K562 (cell line): Measurements from ENCODE around the gene ADARB2. TPM values are rescaled to one million over a fixed set of nuclear protein-coding genes. Genes with fewer than 3 reads are reported as not detected.

ENCODE experiments used
- ATAC-seq: fragments of 200-7000 bp; cut with Tn5 transposase; 3 replicates; pipeline ENCODE4 v1.9.1; 2020; ENCODE audit warnings: moderate library complexity
- BruUV-seq: library from RNA; stranded (reverse); fragments of 400-500 nt; replicated peaks from 2 replicates; lab custom pipeline; 2021; lab: Mats Ljungman, UMichigan
- CTCF ChIA-PET: fragments of 300-600 bp; formaldehyde crosslinking; extraction: SDS; loops from one replicate; lab custom pipeline; 2021; ENCODE audit warnings: low intra/inter-chr PET ratio; lab: Yijun Ruan, JAX
- POLR2A ChIA-PET: fragments of 300-600, 350-650 bp; sonication (Branson Sonifier 250); formaldehyde crosslinking; extraction: SDS; loops from one replicate; lab custom pipeline; 2021; ENCODE audit warnings: antibody characterized with exemption, inconsistent platforms; lab: Yijun Ruan, JAX
- DNase-seq, 4 experiments: peaks; one replicate each; pipeline versions ENCODE4 v3.0.0 to v3.0.0-alpha.2; 2011 to 2018; ENCODE audit warnings: low spot score in 3 of 4, mixed read lengths in 3 of 4; ENCODE audit errors: extremely low read depth in 1 of 4
- FAIRE-seq: peaks from 2 replicates; lab custom pipeline; 2011; peaks lifted over from hg19 to GRCh38; lab: Jason Lieb, UNC
- H2AFZ ChIP-seq: 2 replicates; pipeline ENCODE4 v1.6.0; 2011; ENCODE audit warnings: low read depth, low read length, control low read depth, inconsistent platforms
- H3K27ac ChIP-seq: fragments of 200-600 bp; 3 replicates; pipeline ENCODE4 v1.8.0; 2011; ENCODE audit warnings: low read depth, mild to moderate bottlenecking, control low read depth, inconsistent platforms, low read length, moderate library complexity, mixed read lengths; ENCODE audit errors: extremely low read depth
- H3K27me3 ChIP-seq, 2 experiments: fragments of 300-600 bp in 1 of 2; 2 replicates in 1 of 2; 3 replicates in 1 of 2; pipeline versions ENCODE4 v1.6.0 to v1.8.0; 2011; ENCODE audit warnings: inconsistent platforms in 2 of 2, low read length in 2 of 2, mild to moderate bottlenecking in 1 of 2, mixed read lengths in 1 of 2, moderate library complexity in 1 of 2; ENCODE audit not compliant: control insufficient read depth in 2 of 2, insufficient read depth in 2 of 2
- H3K36me3 ChIP-seq: fragments of 300-600 bp; 3 replicates; pipeline ENCODE4 v1.8.0; 2011; ENCODE audit warnings: mild to moderate bottlenecking, low read length, inconsistent platforms; ENCODE audit not compliant: control insufficient read depth, insufficient read depth
- H3K4me1 ChIP-seq, 2 experiments: fragments of 200-600 bp in 1 of 2; replicated peaks in 1 of 2; 2 replicates in 1 of 2; 3 replicates in 1 of 2; pipeline versions ENCODE4 v1.5.1 to v1.8.0; 2011; ENCODE audit warnings: inconsistent platforms in 2 of 2, low read length in 2 of 2, mild to moderate bottlenecking in 1 of 2, mixed read lengths in 1 of 2, moderate library complexity in 1 of 2; ENCODE audit not compliant: control insufficient read depth in 2 of 2, insufficient read depth in 2 of 2
- H3K4me2 ChIP-seq: 2 replicates; pipeline ENCODE4 v1.6.1; 2011; ENCODE audit warnings: low read length, control low read depth, inconsistent platforms, mixed read lengths; ENCODE audit not compliant: insufficient read depth
- H3K4me3 ChIP-seq: fragments of 200-600 bp; sonication (generic), shearing (Covaris generic); 2 replicates; pipeline ENCODE4 v1.5.1; 2016; ENCODE audit warnings: control low read depth, inconsistent platforms
- H3K79me2 ChIP-seq: fragments of 200-600 bp; 3 replicates; pipeline ENCODE4 v1.8.0; 2011; ENCODE audit warnings: low read length, inconsistent platforms; ENCODE audit not compliant: control insufficient read depth, insufficient read depth
- H3K9ac ChIP-seq, 2 experiments: 2 replicates each; pipeline versions ENCODE4 v1.6.0 to v1.6.1; 2011; ENCODE audit warnings: low read depth in 2 of 2, low read length in 2 of 2, control low read depth in 1 of 2, inconsistent platforms in 1 of 2, mild to moderate bottlenecking in 1 of 2, mixed read lengths in 1 of 2; ENCODE audit not compliant: insufficient read depth in 1 of 2
- H3K9me1 ChIP-seq: one replicate; pipeline ENCODE4 v1.6.0; 2011; ENCODE audit warnings: inconsistent platforms, mild to moderate bottlenecking, low read length, moderate library complexity; ENCODE audit not compliant: control insufficient read depth, insufficient read depth
- H3K9me3 ChIP-seq: replicated peaks from 2 replicates; pipeline ENCODE4 v1.5.1; 2011; ENCODE audit warnings: low read depth, low read length, inconsistent platforms; ENCODE audit not compliant: control insufficient read depth, insufficient read depth
- H4K20me1 ChIP-seq: replicated peaks from 2 replicates; pipeline ENCODE4 v1.6.1; 2011; ENCODE audit warnings: low read length, inconsistent platforms, mixed read lengths; ENCODE audit not compliant: control insufficient read depth, insufficient read depth
- CSDE1 ChIP-seq, 2 experiments: fragments of 450-650 bp; IDR thresholded peaks; 2 replicates each; pipeline ENCODE4 v1.6.1; 2016; ENCODE audit warnings: mild to moderate bottlenecking in 1 of 2
- HDGF ChIP-seq: fragments of 450-650 bp; IDR thresholded peaks from 2 replicates; pipeline ENCODE4 v1.6.1; 2016
- HSF4 ChIP-seq: fragments of 250-450 bp; sonication (Bioruptor Pico); IDR thresholded peaks from 2 replicates; pipeline ENCODE4 v2.1.2; 2022; ENCODE audit warnings: mild to moderate bottlenecking, moderate library complexity, borderline replicate concordance
- WGBS: fragments of 100-300 bp; shearing (Covaris generic); methylation state at CpG from one replicate; pipeline ENCODE4 v1.1.6; 2016; ENCODE audit warnings: low coverage, mixed read lengths; ENCODE audit not compliant: insufficient coverage; ENCODE audit errors: missing lambda C conversion rate; 5-methylcytosine and 5-hydroxymethylcytosine counted together
- in situ Hi-C: fragments of 300-500 bp; cut with MboI; formaldehyde crosslinking; loops from 4 replicates; pipeline ENCODE4 v1.15.0; 2018; ENCODE audit warnings: inconsistent platforms, mixed read lengths
- intact Hi-C: fragments of 100-400 bp; cut with micrococcal nuclease; formaldehyde crosslinking; loops from 2 replicates; pipeline ENCODE4 v1.14.2; 2022
- polyA plus RNA-seq, 8 experiments: library from polyadenylated mRNA; depleted of rRNA in 4 of 8; stranded (reverse) in 5 of 8; unstranded in 3 of 8; fragments of >200 nt; fragmentation: Nextera tagmentation in 2 of 8; fragmentation: Illumina TruSeq in 1 of 8; extraction: Ambion mirVana in 2 of 8; extraction: Trizol in 1 of 8; gene quantifications; 2 replicates each; pipeline versions ENCODE4 v1.2.1 to v1.2.3, GENCODE V29; 2011 to 2014; ENCODE audit warnings: inconsistent platforms in 1 of 8, missing spikeins in 1 of 8
- total RNA-seq, 7 experiments: library from RNA; depleted of rRNA in 6 of 7; stranded (reverse); fragments of >200 nt in 6 of 7; fragmentation: Illumina TruSeq in 2 of 7; extraction: Trizol in 2 of 7; gene quantifications; 2 replicates each; pipeline versions ENCODE4 v1.2.1 to v1.2.3, GENCODE V29; 2011 to 2021; ENCODE audit warnings: low replicate concordance in 1 of 7
- TF ChIP-seq, protein P1 (sequence below): sonication (generic); formaldehyde crosslinking; IDR thresholded peaks from 2 replicates; pipeline ENCODE4 v1.8.1; 2023; ENCODE audit warnings: mild to moderate bottlenecking, missing genetic modification reagents

ADARB2 gene
- total and polyA plus RNA-seq, 9 of the 15 experiments (the other 6 are each of a cell fraction or from before 2014, with no cell fraction given): not detected

DNA sequence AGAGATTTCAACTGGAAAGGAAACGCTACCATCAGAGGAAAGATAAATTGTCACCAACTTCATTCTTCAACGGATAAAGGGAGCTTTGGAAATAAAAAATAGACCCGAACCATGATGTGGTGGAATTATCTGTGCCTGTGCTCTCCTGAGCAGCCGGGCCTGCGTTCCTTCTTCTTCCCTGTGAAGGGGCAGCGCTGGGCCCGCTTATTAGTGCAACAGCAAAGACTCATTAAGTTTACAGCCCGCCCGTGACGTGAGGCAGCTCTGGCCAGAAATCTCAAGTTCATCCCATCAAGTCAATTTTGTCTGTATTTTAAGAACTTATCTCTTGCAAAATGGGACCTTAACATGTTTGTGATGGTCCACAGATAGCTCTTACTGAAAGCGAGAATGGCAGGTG is 193.7 kb downstream of the ADARB2 start:
- Histone ChIP-seq H3K4me1 (no peaks in the 10 kb centered on the region), H3K27me3 (peaks cover 26 to 48% of the 10 kb centered on the region in 2 experiments; a peak in 4 of 5 replicates), H3K9ac (no peak overlapping the region), H3K4me2 (no peak overlapping the region), H3K9me1 (no peaks in the 10 kb centered on the region), H3K79me2 (no peaks in the 10 kb centered on the region), H3K9me3 (no peaks in the 10 kb centered on the region), H2AFZ (no peak overlapping the region), H3K27ac (no peak overlapping the region), H3K4me3 (no peak overlapping the region), H4K20me1 (peaks cover 5% of the 10 kb centered on the region; the same call in 1 of the 2 replicates), H3K36me3 (no peaks in the 10 kb centered on the region)
- intact Hi-C loops (no loop called here), in situ Hi-C loops (no loop called here)
- 1% methylated on average over 10 of the region's 11 CpGs for WGBS
- DNase-seq: no peak
- TF ChIP-seq HDGF (no peak), HSF4 (CRISPR knock-in tag) (no peak), CSDE1 (IDR thresholded peaks at IDR 0.05) (no peak)
- TF ChIP-seq, protein P1, sequence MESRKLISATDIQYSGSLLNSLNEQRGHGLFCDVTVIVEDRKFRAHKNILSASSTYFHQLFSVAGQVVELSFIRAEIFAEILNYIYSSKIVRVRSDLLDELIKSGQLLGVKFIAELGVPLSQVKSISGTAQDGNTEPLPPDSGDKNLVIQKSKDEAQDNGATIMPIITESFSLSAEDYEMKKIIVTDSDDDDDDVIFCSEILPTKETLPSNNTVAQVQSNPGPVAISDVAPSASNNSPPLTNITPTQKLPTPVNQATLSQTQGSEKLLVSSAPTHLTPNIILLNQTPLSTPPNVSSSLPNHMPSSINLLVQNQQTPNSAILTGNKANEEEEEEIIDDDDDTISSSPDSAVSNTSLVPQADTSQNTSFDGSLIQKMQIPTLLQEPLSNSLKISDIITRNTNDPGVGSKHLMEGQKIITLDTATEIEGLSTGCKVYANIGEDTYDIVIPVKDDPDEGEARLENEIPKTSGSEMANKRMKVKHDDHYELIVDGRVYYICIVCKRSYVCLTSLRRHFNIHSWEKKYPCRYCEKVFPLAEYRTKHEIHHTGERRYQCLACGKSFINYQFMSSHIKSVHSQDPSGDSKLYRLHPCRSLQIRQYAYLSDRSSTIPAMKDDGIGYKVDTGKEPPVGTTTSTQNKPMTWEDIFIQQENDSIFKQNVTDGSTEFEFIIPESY (CRISPR knock-in tag): no peak
- ChIA-PET CTCF (no interaction called here), POLR2A (interaction anchor here (0.5 kb wide), 1 partner anchor 17 kb away, joined by 3 read pairs; no protein-coding TSS in a partner anchor)
- no peak for ATAC-seq
- no peak for FAIRE-seq
- no TSS peak for BruUV-seq
